DMS53 treated with DMSO at 0.1 percent for 48 hours (cell line): ENCODE results near the gene BBS1.
"Not testable (repeated sequence)": the region's sequence is repeated elsewhere in the genome, so short reads cannot be mapped to it uniquely, and the experiment has no call there.

Source experiments
- DNase-seq: peaks from one replicate; lab custom pipeline; 2025; ENCODE audit not compliant: unreplicated experiment; lab: John Stamatoyannopoulos, UW

The BBS1 gene

DNA sequence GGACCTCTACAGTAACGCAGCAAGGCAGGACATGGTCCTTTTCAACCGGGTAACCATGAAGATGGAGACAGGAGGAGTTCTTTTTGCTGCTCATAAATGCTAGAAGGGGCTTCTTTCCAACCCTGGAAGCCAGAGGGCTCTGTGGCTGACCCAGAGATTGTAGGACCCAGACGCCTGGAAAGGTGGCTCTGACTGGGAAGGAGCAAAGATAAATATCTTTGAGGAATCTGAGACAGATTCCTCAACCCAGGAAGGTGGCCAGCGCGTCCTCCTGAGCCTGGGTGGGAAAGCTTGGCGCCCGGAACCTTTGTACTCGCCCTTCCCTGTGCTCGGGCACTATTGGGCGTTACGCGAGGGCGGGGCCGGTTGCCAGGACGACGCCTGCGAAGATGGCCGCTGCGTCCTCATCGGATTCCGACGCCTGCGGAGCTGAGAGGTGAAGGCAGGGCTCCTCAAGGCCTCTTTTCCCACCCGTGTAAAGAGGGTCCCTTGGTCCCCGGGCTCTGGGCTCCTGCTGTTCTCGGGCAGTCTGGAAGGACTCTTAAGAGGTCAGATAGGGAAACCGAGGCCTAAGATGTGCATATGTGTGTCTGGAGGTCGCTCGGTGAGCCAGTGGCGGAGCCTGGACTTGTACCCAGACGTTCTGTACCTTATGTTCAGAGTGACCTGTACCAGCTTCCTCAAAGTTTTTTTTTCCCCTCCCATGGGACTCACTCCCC, at the start of gene BBS1:
Gene BBS1, plus strand, starts transcription at position 365 of the 719 bp plus-strand sequence. Its CDS starts 25 bp downstream, at position 390.
- peak; percentile 69 for DNase-seq

DNA sequence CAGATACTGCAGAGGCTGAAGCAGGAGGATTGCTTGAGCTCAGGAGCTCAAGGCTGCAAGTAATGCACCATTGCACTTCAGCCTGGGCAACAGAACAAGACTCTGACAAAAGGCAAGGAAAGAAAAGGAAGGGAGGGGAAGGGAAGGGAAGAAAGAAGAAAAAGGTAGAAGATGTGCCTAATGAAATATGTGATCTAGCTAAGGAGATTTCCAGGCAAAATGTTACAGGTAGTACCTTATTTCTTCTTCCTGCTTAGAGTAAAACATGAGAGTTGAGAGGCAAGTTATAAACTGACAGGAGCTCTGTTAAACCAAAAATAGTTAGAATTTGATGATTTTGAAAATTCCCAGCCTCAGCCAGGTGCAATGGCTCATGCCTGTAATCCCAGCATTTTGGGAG, 48.4 kb upstream of the BBS1 start:
- DNase-seq: no peak

DNA sequence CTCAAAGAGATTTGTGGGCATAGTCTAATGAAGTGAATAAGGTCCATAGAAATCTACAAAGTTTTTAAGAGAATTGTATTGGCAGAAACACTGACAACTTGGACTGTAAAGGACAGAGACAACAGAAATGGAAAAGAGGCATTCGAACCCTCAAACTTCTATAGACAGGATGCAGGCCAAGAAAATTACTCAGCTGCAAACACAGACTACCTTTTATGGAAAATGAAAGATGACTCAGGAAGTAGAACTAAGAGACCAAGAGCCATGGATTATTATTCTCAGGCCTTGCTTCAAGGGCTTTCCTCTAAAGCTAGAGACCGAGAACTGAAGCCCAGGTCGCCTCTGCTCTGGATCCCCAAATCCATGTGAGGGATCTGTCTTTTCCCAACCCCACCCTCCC, 47.5 kb upstream of the BBS1 start:
- DNase-seq: no peak

DNA sequence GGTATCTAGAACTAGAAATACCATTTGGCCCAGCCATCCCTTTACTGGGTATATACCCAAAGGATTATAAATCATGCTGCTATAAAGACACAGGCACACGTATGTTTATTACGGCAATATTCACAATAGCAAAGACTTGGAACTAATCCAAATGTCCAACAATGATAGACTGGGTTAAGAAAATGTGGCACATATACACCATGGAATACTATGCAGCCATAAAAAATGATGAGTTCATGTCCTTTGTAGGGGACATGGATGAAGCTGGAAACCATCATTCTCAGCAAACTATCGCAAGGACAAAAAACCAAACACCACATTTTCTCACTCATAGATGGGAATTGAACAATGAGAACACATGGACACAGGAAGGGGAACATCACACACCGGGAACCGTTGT, 46.3 kb upstream of the BBS1 start:
- DNase-seq: not testable (repeated sequence)

DNA sequence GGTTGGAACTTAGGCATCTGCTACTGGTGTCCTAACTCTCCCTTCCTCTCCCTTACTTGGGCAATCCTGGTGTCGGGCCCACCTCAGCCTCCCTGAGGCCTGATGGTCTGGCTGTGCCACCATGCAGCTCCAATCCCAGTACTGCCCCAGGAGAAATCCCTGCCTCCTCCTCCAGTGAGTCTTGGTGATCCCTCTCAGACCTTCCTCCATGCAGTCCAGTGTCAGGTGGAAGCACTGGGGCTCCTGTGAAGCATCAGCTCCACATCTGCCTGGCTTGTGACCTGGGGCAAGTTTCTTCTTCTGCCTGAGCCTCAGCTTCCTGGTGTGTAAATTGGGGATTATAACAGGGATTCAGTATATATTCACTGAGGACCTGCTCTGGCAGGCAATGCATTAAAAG, 45.5 kb upstream of the BBS1 start:
- no peak for DNase-seq

DNA sequence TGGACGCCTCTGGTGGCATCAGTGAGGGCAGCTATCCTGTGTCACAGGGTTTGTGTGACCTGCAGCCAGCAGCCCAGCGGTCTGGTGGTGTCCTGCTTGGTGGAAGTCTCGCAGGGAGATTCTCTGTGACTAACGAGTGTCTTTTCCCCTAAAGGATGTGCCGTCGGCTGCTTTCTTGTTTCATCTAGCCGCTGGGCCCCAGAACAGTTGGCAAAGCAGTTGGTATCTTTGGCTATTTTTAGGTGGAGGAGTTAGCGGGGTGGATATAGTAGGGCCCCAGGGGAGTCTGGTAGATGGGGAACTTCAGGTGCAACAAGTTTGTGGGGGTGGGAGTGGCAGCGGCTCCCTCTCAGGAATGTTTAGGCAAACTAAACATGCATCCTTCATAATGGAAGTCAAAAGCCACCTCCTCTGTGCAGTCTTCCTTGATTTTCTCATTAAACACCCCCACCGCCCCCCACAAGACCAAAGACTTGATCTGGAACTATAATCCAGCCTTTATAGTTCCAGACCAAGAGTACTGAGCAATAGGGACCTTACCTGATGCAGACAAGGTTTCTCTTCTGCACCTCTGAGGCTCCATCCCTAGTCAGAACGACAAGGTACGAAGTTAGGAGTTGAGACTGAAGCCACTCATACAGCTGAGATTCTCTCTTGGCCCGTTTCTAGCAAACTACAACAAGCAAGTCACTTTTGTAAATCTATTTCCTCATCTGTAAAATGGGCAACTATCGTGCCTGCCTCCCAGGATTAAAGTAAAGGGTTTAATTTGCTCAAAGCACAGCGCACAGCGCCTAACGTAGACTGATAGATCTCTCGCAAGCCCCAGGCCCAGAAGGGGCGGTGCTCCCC, 44.8 kb upstream of the BBS1 start:
- DNase-seq: no peak

DNA sequence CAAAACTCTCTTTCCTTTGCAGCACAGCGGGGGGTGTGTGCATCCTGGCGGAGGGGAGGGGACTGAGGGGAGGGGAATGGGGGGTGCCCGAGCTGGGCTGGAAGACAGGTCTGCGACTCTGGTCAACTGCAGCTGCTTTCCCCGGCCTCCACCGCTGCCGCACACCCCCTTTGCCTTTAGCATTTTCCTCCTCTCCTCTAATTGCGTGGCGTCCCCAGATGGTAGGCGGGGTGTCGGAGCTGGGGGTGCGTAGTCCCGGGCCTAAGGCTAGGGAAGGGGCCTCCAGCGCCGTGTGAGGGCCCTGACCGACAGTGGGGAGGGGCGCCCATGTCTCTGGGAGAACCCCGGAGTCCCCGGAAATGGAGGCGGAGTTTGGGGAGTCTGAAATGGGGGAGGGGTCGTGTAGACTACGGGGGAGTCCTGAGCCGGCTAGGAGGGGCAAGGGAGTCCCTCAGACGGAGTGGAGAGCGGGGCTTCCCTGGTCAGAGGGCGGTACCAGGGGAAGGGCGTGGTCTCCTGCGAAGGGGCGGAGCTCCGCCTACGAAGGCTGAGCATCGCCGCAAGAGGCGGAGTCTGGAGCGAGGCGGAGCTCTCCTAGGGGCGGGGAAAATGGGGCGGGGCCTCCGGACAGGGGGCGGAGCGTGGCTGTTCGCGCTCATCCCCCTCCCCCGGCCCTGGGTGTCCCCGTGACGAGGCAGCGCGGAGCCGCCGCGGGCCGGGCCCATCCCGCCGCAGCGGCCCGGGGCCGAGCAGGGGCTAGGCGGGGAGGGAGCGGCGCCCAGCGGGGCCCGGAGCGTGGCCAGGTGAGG, 44.0 kb upstream of the BBS1 start, which contains the start of gene PELI3:
Gene PELI3, plus strand, starts transcription at position 681 of the 809 bp plus-strand sequence. CDS start 1,224 bp downstream, outside the sequence.
- peak; percentile 66 for DNase-seq

DNA sequence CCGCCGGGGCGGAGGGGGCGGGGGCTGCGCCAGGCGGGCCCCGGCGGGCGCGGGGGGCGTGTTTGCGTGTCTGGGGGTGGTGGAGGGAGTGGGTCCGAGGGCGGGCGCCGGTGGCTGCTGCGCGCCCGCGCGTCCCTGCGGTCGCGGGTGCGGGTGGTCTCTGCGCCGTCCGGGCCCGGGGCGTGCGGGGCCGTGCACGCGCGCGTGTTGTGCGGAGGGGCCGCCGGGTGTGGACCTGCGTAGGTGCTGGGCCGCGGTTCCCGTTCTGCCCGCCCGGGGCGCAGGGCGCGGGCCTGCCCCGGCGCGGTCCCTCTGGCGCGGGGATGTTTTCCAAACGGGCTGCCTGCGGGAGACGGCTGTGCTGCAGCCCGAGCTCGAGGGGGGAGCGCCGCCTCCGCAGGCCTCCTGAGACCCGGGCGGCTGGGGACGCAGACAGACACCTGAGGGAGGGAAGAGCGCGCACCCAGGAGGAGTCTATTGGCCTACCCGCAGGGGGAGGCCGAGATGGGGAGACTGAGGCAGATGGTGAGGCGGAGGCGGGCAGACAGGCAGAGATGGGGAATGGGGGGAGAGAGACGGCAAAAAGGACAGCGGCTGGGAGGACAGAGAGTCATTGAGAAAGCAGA, 43.3 kb upstream of the BBS1 start:
- DNase-seq: no peak

DNA sequence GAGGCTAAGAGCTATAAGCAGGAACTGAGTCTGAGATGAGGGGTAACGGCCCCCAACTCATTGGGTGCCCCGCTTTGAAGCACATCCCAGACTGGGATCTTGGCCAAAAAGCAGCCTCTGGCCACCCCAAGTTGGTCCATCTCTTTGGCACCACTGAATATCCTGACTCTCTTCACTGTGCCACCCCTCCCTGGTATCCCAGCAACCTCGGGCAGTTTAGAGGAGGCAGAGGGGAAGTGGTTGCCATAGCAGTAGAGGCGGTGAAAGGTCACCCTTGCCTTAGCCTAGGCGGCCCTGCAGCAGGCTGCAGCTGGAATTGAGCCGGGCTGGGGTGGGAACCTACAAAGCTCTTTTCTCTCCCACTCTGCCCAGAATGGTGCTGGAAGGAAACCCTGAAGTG, 42.7 kb upstream of the BBS1 start:
- DNase-seq: peak; percentile 41

DNA sequence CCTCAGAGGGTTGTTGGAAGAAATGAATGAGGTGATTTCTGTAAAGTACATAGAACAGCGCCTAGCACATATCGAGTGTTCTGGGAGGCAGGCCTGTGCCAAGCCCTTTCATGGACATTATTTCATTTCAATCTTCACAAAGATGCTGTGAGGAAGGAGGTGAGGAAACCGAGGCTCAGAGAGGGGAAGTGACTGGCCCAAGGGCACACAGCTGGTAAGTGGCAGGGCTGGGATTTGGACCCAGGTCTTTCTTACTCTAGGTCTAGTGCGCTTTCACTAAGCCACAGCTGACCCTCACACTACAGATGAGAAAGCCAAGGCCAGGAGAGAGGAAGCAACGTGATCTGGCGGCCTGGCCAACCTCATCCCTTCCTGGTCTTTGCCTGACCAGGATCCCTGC, 41.7 kb upstream of the BBS1 start:
- DNase-seq: no peak

DNA sequence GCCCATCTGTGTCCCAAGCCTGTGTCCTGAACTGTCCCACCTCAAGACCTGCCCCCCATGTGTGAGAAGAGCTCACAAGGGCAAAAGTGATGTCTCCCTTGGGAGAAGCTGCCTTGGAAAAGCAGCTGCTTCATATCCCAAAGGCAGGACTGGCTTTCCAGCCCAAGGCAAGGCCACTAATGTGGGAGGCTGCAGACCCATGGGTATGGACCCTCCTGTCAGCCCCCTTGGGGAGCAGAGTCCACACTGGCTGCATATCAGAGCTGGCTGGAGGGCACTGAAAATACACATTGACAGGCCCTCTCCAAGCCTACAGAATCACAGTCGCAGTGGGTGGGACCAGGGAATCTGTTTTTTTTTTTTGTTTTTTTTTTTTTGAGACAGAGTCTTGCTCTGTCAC, 41.0 kb upstream of the BBS1 start:
- DNase-seq: no peak

DNA sequence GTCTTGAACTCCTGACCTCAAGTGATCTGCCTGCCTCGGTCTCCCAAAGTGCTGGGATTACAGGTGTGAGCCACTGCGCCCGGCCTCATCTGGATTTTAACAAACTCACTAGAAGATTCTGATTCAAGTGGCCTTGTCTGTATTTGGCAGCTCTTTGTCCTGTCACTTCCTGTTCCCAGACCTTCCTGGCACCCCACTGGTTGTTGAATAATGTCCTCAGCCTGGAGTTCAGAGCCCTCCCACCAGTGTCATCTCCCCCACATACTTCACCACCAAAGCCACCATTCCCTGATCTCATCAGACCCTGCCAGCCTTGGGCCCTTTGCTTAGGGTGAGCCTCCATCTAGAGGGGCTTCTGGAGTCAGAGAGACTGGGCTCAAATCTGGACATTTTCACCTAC, 40.4 kb upstream of the BBS1 start:
- DNase-seq: no peak

DNA sequence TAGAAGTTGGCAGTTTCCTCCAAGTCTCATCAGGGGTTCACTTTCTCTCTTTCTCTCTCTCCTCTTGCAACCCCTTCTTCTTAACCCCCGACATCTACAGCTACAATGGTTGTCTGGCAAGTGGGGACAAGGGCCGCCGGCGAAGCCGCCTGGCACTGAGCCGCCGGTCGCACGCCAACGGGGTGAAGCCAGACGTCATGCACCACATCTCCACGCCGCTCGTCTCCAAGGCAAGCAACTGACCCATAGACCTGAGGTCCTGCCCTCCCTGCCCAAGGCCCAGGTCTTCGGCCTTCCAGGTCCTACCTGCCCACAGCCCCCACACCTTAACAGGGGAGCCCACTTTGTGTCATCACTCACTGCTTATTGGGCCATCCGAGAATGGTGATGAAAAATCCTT, 39.3 kb upstream of the BBS1 start:
- DNase-seq: no peak

DNA sequence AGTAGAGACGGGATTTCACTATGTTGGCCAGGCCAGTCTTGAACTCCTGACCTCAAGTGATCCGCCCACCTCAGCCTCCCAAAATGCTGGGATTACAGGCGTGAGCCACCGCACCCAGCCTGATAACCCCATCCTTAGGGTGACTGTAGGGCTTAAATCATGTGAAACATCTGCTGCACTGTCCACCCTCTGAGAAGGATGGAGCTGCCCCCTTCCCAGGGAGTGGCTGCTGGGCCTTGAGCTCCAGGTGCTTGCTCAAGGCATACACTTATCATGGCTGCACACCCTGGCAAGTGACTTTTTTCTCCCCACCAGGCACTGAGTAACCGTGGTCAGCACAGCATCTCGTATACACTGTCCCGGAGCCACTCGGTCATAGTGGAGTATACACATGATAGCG, 38.4 kb upstream of the BBS1 start:
- no peak for DNase-seq

DNA sequence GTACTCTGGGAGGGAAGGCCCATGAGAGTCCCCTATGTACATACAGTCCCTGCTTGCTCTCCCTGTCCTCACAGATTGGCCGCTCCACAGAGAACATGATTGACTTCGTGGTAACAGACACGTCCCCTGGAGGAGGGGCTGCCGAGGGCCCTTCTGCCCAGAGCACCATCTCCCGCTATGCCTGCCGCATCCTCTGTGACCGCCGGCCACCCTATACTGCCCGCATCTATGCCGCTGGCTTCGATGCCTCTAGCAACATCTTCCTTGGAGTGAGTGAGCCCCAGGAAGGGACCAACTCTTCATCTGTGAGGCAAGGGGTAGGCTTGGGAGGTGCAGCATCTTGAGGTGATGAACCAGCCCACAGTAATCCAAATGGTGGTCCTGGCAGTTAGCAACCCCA, 37.3 kb upstream of the BBS1 start:
- DNase-seq: no peak

DNA sequence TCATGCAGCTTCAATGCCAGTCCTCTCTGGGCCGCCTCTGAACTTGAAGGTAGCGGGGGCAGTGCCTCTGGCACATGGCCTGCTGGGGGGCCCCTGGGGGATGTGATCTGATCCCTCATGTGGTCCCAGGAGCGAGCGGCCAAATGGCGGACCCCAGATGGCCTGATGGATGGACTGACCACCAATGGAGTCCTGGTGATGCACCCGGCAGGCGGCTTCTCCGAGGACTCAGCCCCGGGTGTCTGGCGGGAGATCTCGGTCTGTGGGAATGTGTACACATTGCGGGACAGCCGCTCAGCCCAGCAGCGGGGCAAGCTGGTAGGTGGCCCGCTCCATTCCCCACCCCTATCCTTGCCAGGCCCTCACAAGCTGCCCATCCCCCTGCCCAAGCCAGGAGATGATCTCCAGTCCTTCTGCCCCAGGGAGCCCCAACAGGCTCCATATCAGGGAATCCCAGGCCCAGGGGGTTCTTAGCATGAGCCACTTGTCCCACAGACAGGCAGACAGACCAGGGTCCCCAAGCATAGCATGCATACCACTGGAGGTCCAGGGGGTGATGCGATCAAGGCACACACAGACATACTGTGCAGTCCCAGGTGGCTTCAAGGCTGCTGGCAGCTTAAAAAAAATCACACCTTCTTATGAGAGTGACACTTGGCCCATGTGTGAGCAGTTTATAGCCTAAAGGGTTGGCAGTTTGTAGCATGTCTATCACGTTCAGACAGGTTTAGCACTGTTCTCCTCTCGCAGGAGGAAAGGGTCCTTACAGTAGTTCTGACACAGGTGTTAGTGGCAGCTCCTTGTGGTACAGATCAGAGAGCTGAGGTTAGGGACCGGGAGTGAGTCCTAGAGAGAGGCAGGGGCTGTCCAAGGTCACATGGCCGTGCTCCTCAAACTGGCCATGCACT, 36.6 kb upstream of the BBS1 start:
- no peak for DNase-seq

DNA sequence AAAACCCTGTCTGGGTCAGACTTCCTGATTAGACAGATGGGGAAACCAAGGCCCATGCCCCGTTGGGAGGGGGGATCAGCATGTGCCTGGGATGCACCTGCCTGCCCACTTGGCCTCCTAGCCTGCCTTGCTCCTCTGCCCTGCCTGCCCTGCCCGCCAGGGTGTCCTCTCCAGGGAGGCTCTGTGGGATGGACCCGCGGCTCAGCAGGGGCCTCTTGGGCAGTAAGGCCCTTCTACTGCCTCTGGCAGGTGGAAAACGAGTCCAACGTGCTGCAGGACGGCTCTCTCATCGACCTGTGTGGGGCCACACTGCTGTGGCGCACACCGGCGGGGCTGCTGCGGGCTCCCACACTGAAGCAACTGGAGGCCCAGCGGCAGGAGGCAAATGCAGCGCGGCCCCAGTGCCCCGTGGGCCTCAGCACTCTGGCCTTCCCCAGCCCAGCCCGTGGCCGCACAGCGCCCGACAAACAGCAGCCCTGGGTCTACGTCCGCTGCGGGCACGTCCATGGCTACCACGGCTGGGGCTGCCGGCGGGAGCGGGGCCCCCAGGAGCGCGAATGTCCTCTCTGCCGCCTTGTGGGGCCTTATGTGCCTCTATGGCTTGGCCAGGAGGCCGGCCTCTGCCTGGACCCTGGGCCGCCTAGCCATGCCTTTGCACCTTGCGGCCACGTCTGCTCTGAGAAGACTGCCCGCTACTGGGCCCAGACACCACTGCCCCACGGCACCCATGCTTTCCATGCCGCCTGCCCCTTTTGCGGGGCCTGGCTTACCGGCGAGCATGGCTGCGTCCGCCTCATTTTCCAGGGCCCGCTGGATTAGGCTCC, 34.9 kb upstream of the BBS1 start:
- no peak for DNase-seq

DNA sequence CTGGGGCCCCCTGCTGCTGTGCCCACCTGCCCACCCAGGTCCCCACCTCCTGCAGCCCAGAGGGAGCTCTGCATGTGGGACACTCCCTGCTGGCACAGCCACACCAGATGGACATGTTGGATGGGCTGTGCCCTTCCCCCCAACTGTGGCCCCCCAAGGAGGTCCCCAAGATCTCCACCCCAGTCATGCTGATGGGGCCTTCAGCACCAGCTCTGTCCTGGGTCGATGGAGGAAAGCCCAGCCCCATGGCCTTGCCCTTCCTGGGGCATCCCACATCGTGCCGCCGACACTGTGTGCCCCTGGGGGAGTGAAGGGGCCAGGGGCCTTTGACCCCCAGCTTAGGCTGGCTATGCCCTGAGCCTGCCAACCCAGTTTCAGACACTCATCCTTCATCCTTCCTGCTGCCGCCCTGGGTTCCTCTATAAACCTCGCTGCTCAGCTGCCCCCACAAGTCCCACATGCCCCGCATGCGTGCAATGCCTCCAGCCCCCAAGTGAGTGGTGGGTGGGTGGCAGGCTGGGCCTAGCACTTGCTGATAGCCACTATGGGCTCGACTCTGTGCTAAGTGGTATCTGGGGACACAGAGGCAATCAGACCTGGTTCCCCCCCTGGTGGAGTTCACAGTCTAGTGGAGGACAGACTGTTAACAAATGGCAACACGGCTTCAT, 34.1 kb upstream of the BBS1 start:
- no peak for DNase-seq

DNA sequence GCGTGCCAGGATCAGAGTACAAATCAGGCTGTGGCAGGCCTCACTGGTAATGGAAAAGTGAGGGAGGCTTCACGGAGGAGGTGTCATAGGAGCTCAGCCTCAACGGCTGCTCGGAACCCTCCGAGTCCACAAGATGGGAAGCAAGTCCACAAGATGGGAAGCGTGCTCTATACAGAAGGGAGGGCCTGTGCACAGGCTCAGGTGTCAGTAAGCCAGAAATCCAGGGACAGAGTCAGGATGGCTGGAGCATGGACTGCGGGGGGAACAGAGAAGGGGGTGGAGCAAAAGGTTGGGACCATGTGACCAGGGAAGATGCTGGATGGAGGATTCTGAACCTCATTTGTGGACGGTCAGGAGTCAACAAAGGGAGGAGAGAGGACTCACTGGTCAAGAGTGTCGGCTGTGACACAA, 33.6 kb upstream of the BBS1 start:
- no peak for DNase-seq
